HepG2 (cell line): ENCODE results near the gene THOC5. TPM values are rescaled to one million over a fixed set of nuclear protein-coding genes. Genes with fewer than 3 reads are reported as not detected.

Experiments
- DMTF1 ChIP-seq: sonication (generic); formaldehyde crosslinking; IDR thresholded peaks from 2 replicates; pipeline ENCODE4 v1.4.0; 2020; ENCODE audit warnings: mild to moderate bottlenecking, missing genetic modification reagents
- IRF1 ChIP-seq: sonication (generic); formaldehyde crosslinking; IDR thresholded peaks from 2 replicates; pipeline ENCODE4 v1.4.0; 2020; ENCODE audit warnings: low read depth, mild to moderate bottlenecking, missing genetic modification reagents
- NCOA5 ChIP-seq: sonication (generic); formaldehyde crosslinking; IDR thresholded peaks from 2 replicates; pipeline ENCODE4 v1.4.0; 2020; ENCODE audit warnings: missing genetic modification reagents
- NFAT5 ChIP-seq: sonication (generic); formaldehyde crosslinking; IDR thresholded peaks from 2 replicates; pipeline ENCODE4 v1.4.0; 2020; ENCODE audit warnings: missing genetic modification reagents
- PLRG1 ChIP-seq: fragments of 450-650 bp; conservative IDR thresholded peaks from 2 replicates; pipeline ENCODE4 v1.6.1; 2016
- SOX5 ChIP-seq: IDR thresholded peaks from 2 replicates; pipeline ENCODE4 v1.6.1; 2016; ENCODE audit warnings: borderline replicate concordance
- ZBTB40 ChIP-seq, 2 experiments: fragments of 450-650 bp in 1 of 2; sonication (generic) in 1 of 2; formaldehyde crosslinking in 1 of 2; IDR thresholded peaks; 2 replicates each; pipeline versions ENCODE4 v1.6.1 to v1.8.0; 2016 to 2022; ENCODE audit warnings: antibody characterized with exemption in 1 of 2, mild to moderate bottlenecking in 1 of 2, missing genetic modification reagents in 1 of 2
- ZC3H4 ChIP-seq: sonication (generic); formaldehyde crosslinking; IDR thresholded peaks from 2 replicates; pipeline ENCODE4 v1.4.0; 2020; ENCODE audit warnings: missing genetic modification reagents, borderline replicate concordance
- ZFP90 ChIP-seq: sonication (generic); formaldehyde crosslinking; IDR thresholded peaks from 2 replicates; pipeline ENCODE4 v1.8.0; 2022; ENCODE audit warnings: missing genetic modification reagents, mild to moderate bottlenecking, inconsistent platforms, borderline replicate concordance
- ZNF317 ChIP-seq: sonication (generic); formaldehyde crosslinking; IDR thresholded peaks from 2 replicates; pipeline ENCODE4 v1.5.0; 2020; ENCODE audit warnings: mild to moderate bottlenecking, missing genetic modification reagents
- ZNF549 ChIP-seq: sonication (generic); formaldehyde crosslinking; IDR thresholded peaks from 2 replicates; pipeline ENCODE4 v1.5.0; 2020; ENCODE audit warnings: missing genetic modification reagents
- polyA plus RNA-seq, 8 experiments: library from polyadenylated mRNA; depleted of rRNA in 3 of 8; stranded (reverse) in 7 of 8; unstranded in 1 of 8; fragments of >200 nt; fragmentation: Illumina TruSeq in 4 of 8; extraction: Trizol in 4 of 8; gene quantifications; 2 replicates each; pipeline versions ENCODE4 v1.2.1 to v1.2.3, GENCODE V29; 2011 to 2016; ENCODE audit warnings: low read depth in 4 of 8, missing spikeins in 1 of 8, mixed read lengths in 1 of 8; ENCODE audit not compliant: insufficient read depth in 1 of 8
- total RNA-seq, 5 experiments: library from RNA; depleted of rRNA; stranded (reverse); fragments of >200 nt; fragmentation: Illumina TruSeq; extraction: Trizol; gene quantifications; 2 replicates each; pipeline ENCODE4 v1.2.3, GENCODE V29; 2016; ENCODE audit warnings: low read depth in 1 of 5

Gene THOC5
- total and polyA plus RNA-seq, 2 of the 13 experiments (the other 11 are each of a cell fraction or from before 2014, with no cell fraction given): 45.8 to 46.7 TPM

GRCh38 chr22:29580200-29580810, 26.7 kb upstream of the THOC5 start (continued):
- no peak for TF ChIP-seq NFAT5 (CRISPR knock-in tag)
- TF ChIP-seq ZC3H4 (CRISPR knock-in tag): peak; percentile 93
- TF ChIP-seq DMTF1 (CRISPR knock-in tag): no peak; the same call in 1 of the 2 replicates
- TF ChIP-seq ZNF317 (CRISPR knock-in tag): peak; percentile 71
- TF ChIP-seq ZFP90 (CRISPR knock-in tag): no peak
- no peak for TF ChIP-seq PLRG1
- TF ChIP-seq ZNF549: no peak
- TF ChIP-seq IRF1 (CRISPR knock-in tag): no peak
- TF ChIP-seq NCOA5 (CRISPR knock-in tag): no peak
- peak; percentile 63; the same call in 1 of the 2 replicates for TF ChIP-seq SOX5
- TF ChIP-seq ZBTB40 (IDR thresholded peaks at IDR 0.05): no peak
- TF ChIP-seq ZBTB40 (CRISPR knock-in tag; IDR thresholded peaks at IDR 0.05): peak; percentile 83
